HG02759 (cell line): Measurements from ENCODE around the gene SLC39A11.
"Not testable (repeated sequence)": the region's sequence is repeated elsewhere in the genome, so short reads cannot be mapped to it uniquely, and the experiment has no call there.

Experiments
- ATAC-seq: cut with Tn5 transposase; IDR thresholded peaks from one replicate; pipeline ENCODE4 v1.9.1; 2021; ENCODE audit warnings: mild to moderate bottlenecking, moderate library complexity; ENCODE audit not compliant: unreplicated experiment

Gene SLC39A11

GRCh38 chr17:72954579-72954978 lies 137.9 kb downstream of the SLC39A11 start:
- no peak for ATAC-seq

DNA sequence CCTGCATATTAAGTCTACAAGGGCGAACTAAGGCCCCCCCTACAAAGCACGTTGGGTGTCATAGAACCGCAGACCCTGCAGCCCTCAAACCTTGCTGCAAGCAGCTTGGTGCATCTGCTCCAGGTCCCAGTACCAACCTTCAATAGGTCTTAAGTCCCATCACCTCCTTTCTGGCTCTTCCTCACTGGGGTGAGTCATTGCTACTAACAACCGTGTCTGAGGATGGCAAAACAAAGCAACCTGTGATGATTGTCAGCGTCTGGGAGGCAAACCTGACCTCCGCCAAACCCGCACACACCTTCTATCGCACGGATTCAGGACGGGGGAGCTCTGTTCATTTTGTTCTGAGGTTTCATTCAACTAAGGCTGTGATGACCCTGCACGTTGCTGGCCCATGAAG lies 138.9 kb downstream of the SLC39A11 start:
- no peak for ATAC-seq

DNA sequence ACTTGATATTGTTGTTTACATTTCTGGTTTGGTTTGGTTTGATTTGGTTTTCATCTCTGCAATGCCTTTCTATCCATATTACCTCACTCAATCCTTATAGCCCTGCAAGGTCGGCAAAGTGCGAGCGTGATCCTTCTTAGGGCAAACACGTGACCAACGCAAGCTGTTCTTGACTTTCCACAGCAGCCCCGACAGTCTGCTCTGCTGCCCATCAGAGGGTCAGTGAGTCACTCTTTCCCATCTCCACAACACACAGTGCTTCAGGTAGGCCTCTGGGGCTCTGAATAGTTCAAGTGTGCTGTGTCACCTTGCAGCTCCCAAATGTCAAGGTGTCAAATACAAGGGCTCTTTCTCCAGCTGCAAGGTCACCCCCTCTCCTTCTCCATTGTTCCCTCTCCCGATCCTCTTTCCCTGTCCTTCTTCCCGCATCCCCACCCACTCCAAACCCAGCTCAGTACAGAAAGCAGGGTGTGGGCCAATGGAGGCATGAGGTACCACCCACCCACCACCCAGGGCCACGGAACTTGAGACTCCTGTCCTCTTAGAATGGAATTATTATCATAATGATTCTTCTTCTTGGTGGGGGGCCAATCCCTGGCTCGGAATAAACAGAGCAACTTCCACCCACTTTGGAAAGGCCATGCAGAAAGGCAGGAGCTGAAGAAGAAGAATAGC lies 139.7 kb downstream of the SLC39A11 start:
- ATAC-seq: no peak

- no peak for ATAC-seq
These were observed 140.3 kb downstream of the SLC39A11 start for GRCh38 chr17:72952220-72952619.

DNA sequence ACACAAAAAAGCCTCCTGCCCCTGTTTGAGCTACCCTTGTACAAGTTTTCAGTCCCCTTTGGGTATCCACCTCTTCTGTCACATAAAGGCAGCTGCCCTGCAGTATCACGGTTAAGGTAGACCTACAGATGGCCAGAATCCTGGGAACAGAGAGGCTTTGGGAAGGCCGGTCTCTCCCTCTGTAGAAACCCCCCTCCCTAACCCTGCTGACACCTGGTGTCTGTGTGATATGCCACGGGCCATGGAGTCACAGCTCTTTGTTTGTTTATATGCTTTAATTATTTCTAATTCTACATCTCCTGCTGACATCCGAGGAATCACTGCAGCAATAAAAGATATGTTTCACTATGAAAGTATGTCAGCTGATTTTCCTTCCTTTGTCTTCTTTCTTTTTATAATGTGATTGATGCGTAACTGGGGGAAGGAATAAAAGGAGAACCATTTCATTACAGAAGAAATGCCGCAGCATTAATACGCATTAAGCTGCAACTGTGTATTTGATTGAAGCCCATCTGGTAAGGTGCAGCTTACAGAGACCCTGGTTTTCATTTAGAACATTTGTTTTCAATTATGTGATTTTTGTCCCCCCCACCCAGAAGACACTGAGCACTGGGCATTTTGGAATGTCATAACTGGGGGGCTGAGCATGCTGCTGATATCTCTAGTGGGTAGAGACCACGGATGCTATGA lies 142.1 kb downstream of the SLC39A11 start:
- no peak for ATAC-seq

DNA sequence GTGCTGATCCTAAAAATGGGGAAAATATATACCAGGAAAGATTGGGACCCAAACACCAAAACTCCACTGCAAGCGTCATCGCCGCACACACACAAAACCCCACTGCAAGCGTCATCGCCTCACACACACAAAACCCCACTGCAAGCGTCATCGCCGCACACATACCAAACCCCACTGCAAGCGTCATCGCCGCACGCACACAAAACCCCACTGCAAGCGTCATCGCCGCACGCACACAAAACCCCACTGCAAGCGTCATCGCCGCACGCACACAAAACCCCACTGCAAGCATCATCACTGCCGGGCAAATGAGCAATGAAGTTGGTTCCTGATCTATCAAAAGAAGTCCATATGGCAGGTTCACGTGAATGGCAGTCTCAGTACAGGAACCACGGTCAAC lies 144.4 kb downstream of the SLC39A11 start:
- no peak for ATAC-seq

GRCh38 chr17:72947475-72947874 lies 145.0 kb downstream of the SLC39A11 start:
- no peak for ATAC-seq

GRCh38 chr17:72946696-72947095 lies 145.8 kb downstream of the SLC39A11 start:
- no peak for ATAC-seq

DNA sequence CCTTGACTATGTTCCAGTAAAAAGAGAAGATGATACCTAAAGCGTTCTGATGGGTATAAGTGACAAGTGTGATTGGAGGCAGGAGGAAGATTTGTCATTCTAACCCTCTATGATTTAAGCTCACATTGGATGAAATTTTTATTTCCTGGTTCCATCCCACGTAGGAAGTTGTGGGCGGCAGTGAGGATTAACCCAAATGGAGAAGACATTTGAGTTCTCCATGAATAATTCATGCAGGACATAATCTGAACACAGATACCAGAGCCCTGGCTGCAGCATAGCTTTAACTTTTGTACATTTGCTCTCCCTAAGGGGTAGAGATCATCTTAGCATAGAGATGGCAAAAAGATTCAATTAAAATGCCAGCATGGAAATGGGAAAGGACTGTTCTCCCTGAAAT lies 146.3 kb downstream of the SLC39A11 start:
- no peak for ATAC-seq

- ATAC-seq: no peak
These were observed 147.0 kb downstream of the SLC39A11 start for GRCh38 chr17:72945473-72945872.

- ATAC-seq: no peak
These were observed 148.4 kb downstream of the SLC39A11 start for GRCh38 chr17:72943826-72944689.

GRCh38 chr17:72942579-72942978 lies 149.9 kb downstream of the SLC39A11 start:
- ATAC-seq: no peak

GRCh38 chr17:72940496-72940895 lies 152.0 kb downstream of the SLC39A11 start:
- no peak for ATAC-seq

GRCh38 chr17:72938482-72938881 lies 154.0 kb downstream of the SLC39A11 start:
- no peak for ATAC-seq

DNA sequence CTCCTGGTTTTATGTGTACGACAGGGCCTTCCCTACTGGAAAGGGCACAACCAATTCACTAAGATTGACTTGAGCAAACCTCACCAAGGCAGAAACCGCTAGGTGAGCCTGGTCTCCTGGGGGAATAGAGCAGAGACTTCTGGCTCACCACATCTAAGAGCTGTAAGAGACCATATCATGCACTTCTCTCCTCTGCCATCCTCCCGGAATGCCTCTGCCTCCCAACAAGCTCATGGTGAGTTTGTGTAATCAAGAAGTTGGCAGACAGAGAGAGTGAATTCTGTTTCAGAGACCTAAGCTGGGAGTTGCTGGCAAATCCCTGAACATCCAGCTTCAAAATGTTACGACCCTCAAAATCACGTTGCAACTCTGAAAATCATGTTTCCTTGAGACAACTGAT lies 154.8 kb downstream of the SLC39A11 start:
- no peak for ATAC-seq

- not testable (repeated sequence) for ATAC-seq
These were observed 155.2 kb downstream of the SLC39A11 start for GRCh38 chr17:72937254-72937653.

- no peak for ATAC-seq
These were observed 156.5 kb downstream of the SLC39A11 start for GRCh38 chr17:72935984-72936383.

GRCh38 chr17:72934927-72935326 lies 157.6 kb downstream of the SLC39A11 start:
- no peak for ATAC-seq

- peak; percentile 77 for ATAC-seq
These were observed 160.9 kb downstream of the SLC39A11 start for GRCh38 chr17:72931635-72932034.

- peak; percentile 37 for ATAC-seq
These were observed 161.3 kb downstream of the SLC39A11 start for GRCh38 chr17:72931163-72931562.

DNA sequence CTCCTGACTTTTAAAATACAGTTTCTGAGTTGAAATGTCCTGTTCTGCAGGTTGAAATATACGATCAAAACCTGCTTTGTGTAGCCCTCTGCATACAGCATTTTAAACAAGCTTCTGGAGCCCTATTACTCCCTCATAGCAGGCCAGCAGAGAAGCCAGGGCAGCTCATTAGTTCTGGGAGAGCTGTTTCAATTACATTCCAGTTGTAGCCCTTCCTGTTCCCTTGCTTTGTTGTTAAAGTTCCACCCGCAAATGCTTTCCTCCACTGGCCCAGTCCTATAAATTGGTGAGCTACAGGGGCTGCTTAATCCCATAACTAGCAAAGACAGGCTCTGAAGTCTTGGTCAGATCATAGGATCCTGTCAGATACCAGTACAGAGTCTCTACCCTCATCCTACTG lies 162.5 kb downstream of the SLC39A11 start:
- ATAC-seq: no peak
